HepG2 (cell line): ENCODE results near the gene WHAMM. TPM values are rescaled to one million over a fixed set of nuclear protein-coding genes. Genes with fewer than 3 reads are reported as not detected.

Source experiments
- CEBPB ChIP-seq: IDR thresholded peaks from 2 replicates; pipeline ENCODE4 v1.6.1; 2011; ENCODE audit warnings: low read depth, low read length, improper control_type of control experiment, borderline replicate concordance
- CHD4 ChIP-seq: fragments of 200-600 bp; sonication (generic); IDR thresholded peaks from 2 replicates; pipeline ENCODE4 v1.7.0; 2017; ENCODE audit warnings: mild to moderate bottlenecking, low read length, borderline replicate concordance
- CREM ChIP-seq, 2 experiments: sonication (generic) in 1 of 2; formaldehyde crosslinking in 1 of 2; IDR thresholded peaks; 2 replicates each; pipeline versions ENCODE4 v1.4.0 to v1.6.1; 2016 to 2020; ENCODE audit warnings: antibody characterized with exemption in 1 of 2, mild to moderate bottlenecking in 1 of 2, missing genetic modification reagents in 1 of 2
- GTF3A ChIP-seq: sonication (generic); formaldehyde crosslinking; conservative IDR thresholded peaks from 2 replicates; pipeline ENCODE4 v1.4.0; 2020; ENCODE audit warnings: mild to moderate bottlenecking, missing genetic modification reagents
- HHEX ChIP-seq: IDR thresholded peaks from 2 replicates; pipeline ENCODE4 v1.6.1; 2016; ENCODE audit warnings: control low read depth
- JUN ChIP-seq: sonication (generic); formaldehyde crosslinking; IDR thresholded peaks from 2 replicates; pipeline ENCODE4 v1.4.0; 2020; ENCODE audit warnings: mild to moderate bottlenecking, missing genetic modification reagents
- KLF11 ChIP-seq: IDR thresholded peaks from 2 replicates; pipeline ENCODE4 v1.6.1; 2016; ENCODE audit warnings: missing compliant biosample characterization
- NFE2 ChIP-seq: sonication (generic); formaldehyde crosslinking; IDR thresholded peaks from 2 replicates; pipeline ENCODE4 v1.4.0; 2020; ENCODE audit warnings: missing genetic modification reagents
- NR2C2 ChIP-seq: sonication (generic); formaldehyde crosslinking; IDR thresholded peaks from 2 replicates; pipeline ENCODE4 v1.4.0; 2020; ENCODE audit warnings: missing genetic modification reagents, mild to moderate bottlenecking, moderate library complexity, borderline replicate concordance
- SIX1 ChIP-seq: sonication (generic); formaldehyde crosslinking; IDR thresholded peaks from 2 replicates; pipeline ENCODE4 v1.4.0; 2020; ENCODE audit warnings: missing genetic modification reagents, borderline replicate concordance
- SP5 ChIP-seq: IDR thresholded peaks from 2 replicates; pipeline ENCODE4 v1.6.1; 2016; ENCODE audit warnings: low read depth, borderline replicate concordance
- THAP11 ChIP-seq: IDR thresholded peaks from 2 replicates; pipeline ENCODE4 v1.6.1; 2016; ENCODE audit warnings: missing biosample characterization, missing genetic modification reagents
- ZNF121 ChIP-seq: sonication (generic); formaldehyde crosslinking; IDR thresholded peaks from 2 replicates; pipeline ENCODE4 v1.5.0; 2020; ENCODE audit warnings: mild to moderate bottlenecking, missing genetic modification reagents
- ZNF326 ChIP-seq: sonication (generic); formaldehyde crosslinking; IDR thresholded peaks from 2 replicates; pipeline ENCODE4 v1.4.0; 2020; ENCODE audit warnings: missing genetic modification reagents, borderline replicate concordance
- ZNF343 ChIP-seq: sonication (generic); formaldehyde crosslinking; IDR thresholded peaks from 2 replicates; pipeline ENCODE4 v1.4.0; 2020; ENCODE audit warnings: mild to moderate bottlenecking, missing genetic modification reagents
- ZNF615 ChIP-seq: sonication (generic); formaldehyde crosslinking; IDR thresholded peaks from 2 replicates; pipeline ENCODE4 v1.5.0; 2020; ENCODE audit warnings: mild to moderate bottlenecking, missing genetic modification reagents, borderline replicate concordance
- ZNF883 ChIP-seq: sonication (generic); formaldehyde crosslinking; IDR thresholded peaks from 2 replicates; pipeline ENCODE4 v1.5.1; 2020; ENCODE audit warnings: mild to moderate bottlenecking, missing genetic modification reagents; ENCODE audit errors: not compliant biosample characterization
- polyA plus RNA-seq, 8 experiments: library from polyadenylated mRNA; depleted of rRNA in 3 of 8; stranded (reverse) in 7 of 8; unstranded in 1 of 8; fragments of >200 nt; fragmentation: Illumina TruSeq in 4 of 8; extraction: Trizol in 4 of 8; gene quantifications; 2 replicates each; pipeline versions ENCODE4 v1.2.1 to v1.2.3, GENCODE V29; 2011 to 2016; ENCODE audit warnings: low read depth in 4 of 8, missing spikeins in 1 of 8, mixed read lengths in 1 of 8; ENCODE audit not compliant: insufficient read depth in 1 of 8
- total RNA-seq, 5 experiments: library from RNA; depleted of rRNA; stranded (reverse); fragments of >200 nt; fragmentation: Illumina TruSeq; extraction: Trizol; gene quantifications; 2 replicates each; pipeline ENCODE4 v1.2.3, GENCODE V29; 2016; ENCODE audit warnings: low read depth in 1 of 5
- TF ChIP-seq, protein P1 (sequence below): sonication (generic); formaldehyde crosslinking; IDR thresholded peaks from 2 replicates; pipeline ENCODE4 v1.5.1; 2020; ENCODE audit warnings: missing genetic modification reagents, mild to moderate bottlenecking, borderline replicate concordance
- TF ChIP-seq, protein P2 (sequence below): sonication (generic); formaldehyde crosslinking; conservative IDR thresholded peaks from 2 replicates; pipeline ENCODE4 v1.8.0; 2022; ENCODE audit warnings: missing genetic modification reagents
- TF ChIP-seq, protein P3 (sequence below): IDR thresholded peaks from 2 replicates; pipeline ENCODE4 v1.6.1; 2012; ENCODE audit warnings: inconsistent platforms
- TF ChIP-seq, protein P4 (sequence below): IDR thresholded peaks from 2 replicates; pipeline ENCODE4 v1.6.1; 2016; ENCODE audit warnings: missing compliant biosample characterization, missing genetic modification reagents, borderline replicate concordance
- TF ChIP-seq, protein P5 (sequence below): IDR thresholded peaks from 2 replicates; pipeline ENCODE4 v1.6.1; 2016
- TF ChIP-seq, protein P6 (sequence below): IDR thresholded peaks from 2 replicates; pipeline ENCODE4 v1.6.1; 2016

WHAMM gene
- total and polyA plus RNA-seq, 2 of the 13 experiments (the other 11 are each of a cell fraction or from before 2014, with no cell fraction given) = 2.9 to 3.0 TPM

DNA sequence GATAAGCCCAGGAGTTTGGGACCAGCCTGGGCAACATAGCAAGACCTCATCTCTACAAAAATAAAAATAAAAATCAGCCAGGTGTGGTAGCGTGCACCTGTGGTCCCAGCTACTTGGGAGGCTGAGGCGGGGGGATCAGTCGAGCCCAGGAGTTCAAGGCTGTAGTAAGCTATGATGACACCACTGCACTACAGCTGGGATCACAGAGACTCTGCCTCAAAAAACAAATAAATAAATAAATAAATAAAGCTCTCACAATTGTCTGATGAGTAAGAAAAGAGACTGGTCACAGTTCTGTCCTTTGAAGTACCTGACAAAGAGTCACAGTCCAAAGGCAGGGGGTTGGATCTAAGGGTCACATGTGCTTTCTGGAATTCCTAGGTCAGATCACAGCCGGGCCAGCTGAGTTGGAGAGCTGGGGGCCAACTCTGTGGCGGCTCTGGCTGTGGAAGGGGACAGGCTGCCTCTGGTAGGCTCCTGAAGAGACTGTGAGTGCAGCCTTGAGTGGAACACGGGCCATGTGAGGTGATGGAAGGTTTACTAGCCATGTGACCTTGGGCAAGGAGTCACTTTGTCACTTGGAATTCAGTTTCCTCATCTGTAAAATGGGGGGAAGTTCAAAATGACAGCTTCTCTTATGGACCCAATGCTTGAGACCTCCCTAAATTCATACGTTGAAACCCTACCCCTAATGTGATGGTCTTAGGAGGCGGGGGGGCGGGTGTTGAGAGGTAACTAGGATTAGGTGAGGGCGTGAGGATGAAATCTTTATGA lies 47.2 kb downstream of the WHAMM start (continued):
- TF ChIP-seq ZNF883 (no peak), ZNF615 (CRISPR knock-in tag) (no peak), ZNF343 (CRISPR knock-in tag) (no peak), GTF3A (CRISPR knock-in tag) (no peak), ZNF121 (CRISPR knock-in tag) (peak; percentile 77; the same call in 1 of the 2 replicates), NFE2 (CRISPR knock-in tag) (no peak), ZNF326 (CRISPR knock-in tag) (no peak), NR2C2 (CRISPR knock-in tag) (peak; percentile 36; the same call in 1 of the 2 replicates), THAP11 (CRISPR knock-in tag) (no peak), CEBPB (peak; percentile 56; the same call in 1 of the 2 replicates), CREM (IDR thresholded peaks at IDR 0.05) (peak; percentile 68), CREM (CRISPR knock-in tag; IDR thresholded peaks at IDR 0.05) (no peak), CHD4 (0 out of 2 replicates have a peak, but pooled peaks have one; percentile 48), SIX1 (CRISPR knock-in tag) (no peak), HHEX (CRISPR knock-in tag) (no peak), JUN (CRISPR knock-in tag) (no peak), KLF11 (CRISPR knock-in tag) (no peak), SP5 (CRISPR knock-in tag) (0 out of 2 replicates have a peak, but pooled peaks have one; percentile 14)
- TF ChIP-seq, protein P1, sequence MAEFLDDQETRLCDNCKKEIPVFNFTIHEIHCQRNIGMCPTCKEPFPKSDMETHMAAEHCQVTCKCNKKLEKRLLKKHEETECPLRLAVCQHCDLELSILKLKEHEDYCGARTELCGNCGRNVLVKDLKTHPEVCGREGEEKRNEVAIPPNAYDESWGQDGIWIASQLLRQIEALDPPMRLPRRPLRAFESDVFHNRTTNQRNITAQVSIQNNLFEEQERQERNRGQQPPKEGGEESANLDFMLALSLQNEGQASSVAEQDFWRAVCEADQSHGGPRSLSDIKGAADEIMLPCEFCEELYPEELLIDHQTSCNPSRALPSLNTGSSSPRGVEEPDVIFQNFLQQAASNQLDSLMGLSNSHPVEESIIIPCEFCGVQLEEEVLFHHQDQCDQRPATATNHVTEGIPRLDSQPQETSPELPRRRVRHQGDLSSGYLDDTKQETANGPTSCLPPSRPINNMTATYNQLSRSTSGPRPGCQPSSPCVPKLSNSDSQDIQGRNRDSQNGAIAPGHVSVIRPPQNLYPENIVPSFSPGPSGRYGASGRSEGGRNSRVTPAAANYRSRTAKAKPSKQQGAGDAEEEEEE = no peak
- TF ChIP-seq, protein P2, sequence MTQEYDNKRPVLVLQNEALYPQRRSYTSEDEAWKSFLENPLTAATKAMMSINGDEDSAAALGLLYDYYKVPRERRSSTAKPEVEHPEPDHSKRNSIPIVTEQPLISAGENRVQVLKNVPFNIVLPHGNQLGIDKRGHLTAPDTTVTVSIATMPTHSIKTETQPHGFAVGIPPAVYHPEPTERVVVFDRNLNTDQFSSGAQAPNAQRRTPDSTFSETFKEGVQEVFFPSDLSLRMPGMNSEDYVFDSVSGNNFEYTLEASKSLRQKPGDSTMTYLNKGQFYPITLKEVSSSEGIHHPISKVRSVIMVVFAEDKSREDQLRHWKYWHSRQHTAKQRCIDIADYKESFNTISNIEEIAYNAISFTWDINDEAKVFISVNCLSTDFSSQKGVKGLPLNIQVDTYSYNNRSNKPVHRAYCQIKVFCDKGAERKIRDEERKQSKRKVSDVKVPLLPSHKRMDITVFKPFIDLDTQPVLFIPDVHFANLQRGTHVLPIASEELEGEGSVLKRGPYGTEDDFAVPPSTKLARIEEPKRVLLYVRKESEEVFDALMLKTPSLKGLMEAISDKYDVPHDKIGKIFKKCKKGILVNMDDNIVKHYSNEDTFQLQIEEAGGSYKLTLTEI (CRISPR knock-in tag) = no peak
- TF ChIP-seq, protein P3, sequence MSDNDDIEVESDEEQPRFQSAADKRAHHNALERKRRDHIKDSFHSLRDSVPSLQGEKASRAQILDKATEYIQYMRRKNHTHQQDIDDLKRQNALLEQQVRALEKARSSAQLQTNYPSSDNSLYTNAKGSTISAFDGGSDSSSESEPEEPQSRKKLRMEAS = no peak; the same call in 1 of the 2 replicates
- TF ChIP-seq, protein P4, sequence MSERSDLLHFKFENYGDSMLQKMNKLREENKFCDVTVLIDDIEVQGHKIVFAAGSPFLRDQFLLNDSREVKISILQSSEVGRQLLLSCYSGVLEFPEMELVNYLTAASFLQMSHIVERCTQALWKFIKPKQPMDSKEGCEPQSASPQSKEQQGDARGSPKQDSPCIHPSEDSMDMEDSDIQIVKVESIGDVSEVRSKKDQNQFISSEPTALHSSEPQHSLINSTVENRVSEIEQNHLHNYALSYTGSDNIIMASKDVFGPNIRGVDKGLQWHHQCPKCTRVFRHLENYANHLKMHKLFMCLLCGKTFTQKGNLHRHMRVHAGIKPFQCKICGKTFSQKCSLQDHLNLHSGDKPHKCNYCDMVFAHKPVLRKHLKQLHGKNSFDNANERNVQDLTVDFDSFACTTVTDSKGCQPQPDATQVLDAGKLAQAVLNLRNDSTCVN (CRISPR knock-in tag) = 0 out of 2 replicates have a peak, but pooled peaks have one; percentile 20
- TF ChIP-seq, protein P5, sequence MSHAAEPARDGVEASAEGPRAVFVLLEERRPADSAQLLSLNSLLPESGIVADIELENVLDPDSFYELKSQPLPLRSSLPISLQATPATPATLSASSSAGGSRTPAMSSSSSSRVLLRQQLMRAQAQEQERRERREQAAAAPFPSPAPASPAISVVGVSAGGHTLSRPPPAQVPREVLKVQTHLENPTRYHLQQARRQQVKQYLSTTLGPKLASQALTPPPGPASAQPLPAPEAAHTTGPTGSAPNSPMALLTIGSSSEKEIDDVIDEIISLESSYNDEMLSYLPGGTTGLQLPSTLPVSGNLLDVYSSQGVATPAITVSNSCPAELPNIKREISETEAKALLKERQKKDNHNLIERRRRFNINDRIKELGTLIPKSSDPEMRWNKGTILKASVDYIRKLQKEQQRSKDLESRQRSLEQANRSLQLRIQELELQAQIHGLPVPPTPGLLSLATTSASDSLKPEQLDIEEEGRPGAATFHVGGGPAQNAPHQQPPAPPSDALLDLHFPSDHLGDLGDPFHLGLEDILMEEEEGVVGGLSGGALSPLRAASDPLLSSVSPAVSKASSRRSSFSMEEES (CRISPR knock-in tag) = peak; percentile 82
- TF ChIP-seq, protein P6, sequence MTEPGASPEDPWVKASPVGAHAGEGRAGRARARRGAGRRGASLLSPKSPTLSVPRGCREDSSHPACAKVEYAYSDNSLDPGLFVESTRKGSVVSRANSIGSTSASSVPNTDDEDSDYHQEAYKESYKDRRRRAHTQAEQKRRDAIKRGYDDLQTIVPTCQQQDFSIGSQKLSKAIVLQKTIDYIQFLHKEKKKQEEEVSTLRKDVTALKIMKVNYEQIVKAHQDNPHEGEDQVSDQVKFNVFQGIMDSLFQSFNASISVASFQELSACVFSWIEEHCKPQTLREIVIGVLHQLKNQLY (CRISPR knock-in tag) = 0 out of 2 replicates have a peak, but pooled peaks have one; percentile 21
